ENCODE measurements around the gene COG4.

COG4 gene

DNA sequence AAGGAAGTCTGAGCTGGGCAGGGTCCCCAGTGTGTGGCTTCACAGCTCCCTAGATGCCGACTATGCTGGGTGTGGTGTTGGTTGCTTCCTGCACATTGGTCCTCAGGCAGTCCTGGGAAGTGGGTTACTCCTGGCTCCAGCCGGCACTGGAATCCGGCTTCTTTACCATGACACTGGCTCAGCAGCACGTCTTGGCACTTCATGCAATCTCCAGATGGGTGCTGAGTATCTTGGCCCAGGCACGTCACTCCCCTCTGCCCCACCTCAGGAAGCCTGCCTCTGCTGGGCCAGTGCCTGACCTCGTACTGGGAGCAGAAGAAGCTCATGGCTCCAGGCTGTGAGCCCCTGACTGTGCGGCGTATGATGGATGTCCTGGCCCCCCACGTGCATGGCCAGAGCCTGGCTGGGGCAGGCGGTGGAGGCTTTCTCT lies 44.4 kb downstream of the COG4 start:
- no peak for DNase-seq (ENCODE audit: low read depth)

DNA sequence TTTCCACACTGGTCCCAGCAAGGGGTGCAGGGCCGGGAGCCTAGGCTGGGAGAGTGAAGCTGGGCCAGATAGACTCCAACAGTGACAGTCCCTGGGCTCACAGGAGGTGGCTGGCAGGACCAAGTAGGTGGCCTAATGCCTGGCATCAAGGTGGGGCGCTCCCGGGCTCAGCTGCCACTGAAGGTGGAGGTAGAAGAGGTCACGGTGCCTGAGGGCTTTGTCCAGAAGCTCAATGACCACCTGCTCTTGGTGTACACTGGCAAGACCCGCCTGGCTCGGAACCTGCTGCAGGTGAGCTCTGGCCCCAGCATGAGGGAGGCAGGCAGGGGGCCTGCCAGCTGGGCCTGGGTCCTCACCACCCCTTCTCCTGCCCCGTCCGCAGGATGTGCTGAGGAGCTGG lies 45.2 kb downstream of the COG4 start:
- no peak for DNase-seq (ENCODE audit: low read depth)

DNA sequence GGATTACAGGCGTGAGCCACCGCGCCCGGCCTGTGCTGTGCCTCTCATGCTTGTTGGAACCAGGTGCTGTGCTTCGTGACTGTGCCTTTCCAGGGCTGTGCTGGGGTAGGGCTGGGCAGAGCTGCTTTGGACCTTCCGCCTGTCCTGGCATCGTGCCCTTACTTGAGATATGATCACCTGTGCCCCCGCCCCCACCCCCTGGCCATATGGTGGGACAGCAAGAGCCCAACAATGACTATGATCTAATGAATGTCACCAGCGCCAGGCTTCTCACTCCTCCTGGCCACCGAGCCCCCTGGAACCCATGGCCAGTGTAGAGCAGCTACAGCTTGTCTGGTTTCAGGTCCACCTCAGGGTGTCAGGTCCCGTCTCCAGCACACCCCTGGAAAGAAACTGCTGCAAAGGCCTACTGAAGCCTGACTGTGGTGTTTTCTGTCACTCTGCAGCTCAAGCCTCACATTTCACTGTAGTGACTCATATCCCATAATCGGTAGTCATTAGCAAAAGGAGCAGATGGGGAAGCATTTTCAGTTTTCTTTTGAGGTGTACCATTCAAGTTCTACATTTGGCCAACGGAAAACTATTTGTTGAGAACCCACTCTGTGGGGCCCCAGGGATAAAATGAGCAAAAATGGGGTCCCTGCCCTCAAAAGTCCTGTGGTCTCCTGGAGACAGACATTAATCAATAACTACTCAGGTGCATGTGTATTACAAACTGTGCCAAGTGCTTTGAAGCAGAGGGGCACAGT lies 46.9 kb downstream of the COG4 start:
- DNase-seq (ENCODE audit: low read depth) = peak; percentile 8

DNA sequence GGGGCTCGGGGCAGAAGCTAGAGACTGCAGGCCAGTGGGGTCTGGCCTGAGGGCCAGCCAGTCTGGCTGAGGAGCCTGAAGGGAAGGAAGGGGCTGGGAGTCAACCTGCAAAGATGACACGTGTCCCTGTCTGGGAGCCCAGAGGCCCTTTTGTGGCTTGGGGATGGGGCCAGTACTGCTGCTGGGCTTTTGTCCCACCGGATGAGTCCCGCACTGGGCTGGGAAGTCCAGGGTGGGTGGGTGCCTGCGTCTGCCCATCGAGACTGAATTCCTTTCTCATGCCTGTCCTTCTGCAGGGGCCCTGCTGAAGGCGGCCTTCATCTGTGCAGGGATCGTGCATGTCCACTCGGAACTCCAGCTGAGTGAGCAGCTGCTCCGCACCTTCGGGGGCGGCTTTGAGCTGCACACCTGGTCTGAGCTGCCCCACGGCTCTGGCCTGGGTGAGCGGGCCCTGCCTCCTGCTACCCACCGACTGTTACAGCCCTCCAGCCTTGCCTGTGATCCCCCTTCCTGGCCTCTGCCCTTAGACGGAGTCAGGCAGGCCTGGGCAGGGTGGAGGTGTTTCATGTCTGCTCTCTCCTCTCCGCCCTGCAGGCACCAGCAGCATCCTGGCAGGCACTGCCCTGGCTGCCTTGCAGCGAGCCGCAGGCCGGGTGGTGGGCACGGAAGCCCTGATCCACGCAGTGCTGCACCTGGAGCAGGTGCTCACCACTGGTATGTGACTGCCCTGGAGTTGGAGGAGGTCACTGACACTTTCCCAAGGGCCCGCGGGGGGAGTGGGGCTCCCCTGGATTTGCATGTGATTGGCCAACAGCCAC lies 48.1 kb downstream of the COG4 start:
- DNase-seq (ENCODE audit: low read depth) = no peak

DNA sequence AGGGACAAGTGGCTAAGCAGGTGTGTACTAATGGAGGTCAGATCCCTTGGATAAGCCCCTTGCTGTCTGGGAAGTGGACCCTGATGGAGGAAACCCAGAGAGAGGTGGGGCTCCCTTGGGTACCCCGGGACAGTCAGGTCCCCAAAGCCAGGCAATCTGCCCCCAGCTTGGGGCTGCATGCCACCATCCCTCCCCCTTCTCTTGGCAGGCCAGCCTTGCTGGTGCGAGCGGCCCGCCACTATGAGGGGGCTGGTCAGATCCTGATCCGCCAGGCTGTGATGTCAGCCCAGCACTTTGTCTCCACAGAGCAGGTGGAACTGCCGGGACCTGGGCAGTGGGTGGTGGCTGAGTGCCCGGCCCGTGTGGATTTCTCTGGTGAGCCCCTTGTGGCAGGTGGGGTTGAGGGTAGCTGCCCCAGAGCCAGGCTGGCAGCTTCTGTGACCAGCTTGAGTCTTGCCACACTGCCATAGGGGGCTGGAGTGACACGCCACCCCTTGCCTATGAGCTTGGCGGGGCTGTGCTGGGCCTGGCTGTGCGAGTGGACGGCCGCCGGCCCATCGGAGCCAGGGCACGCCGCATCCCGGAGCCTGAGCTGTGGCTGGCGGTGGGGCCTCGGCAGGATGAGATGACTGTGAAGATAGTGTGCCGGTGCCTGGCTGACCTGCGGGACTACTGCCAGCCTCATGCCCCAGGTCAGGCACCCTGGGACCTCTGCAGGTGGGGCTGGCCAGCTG lies 48.9 kb downstream of the COG4 start:
- DNase-seq (ENCODE audit: low read depth) = no peak

DNA sequence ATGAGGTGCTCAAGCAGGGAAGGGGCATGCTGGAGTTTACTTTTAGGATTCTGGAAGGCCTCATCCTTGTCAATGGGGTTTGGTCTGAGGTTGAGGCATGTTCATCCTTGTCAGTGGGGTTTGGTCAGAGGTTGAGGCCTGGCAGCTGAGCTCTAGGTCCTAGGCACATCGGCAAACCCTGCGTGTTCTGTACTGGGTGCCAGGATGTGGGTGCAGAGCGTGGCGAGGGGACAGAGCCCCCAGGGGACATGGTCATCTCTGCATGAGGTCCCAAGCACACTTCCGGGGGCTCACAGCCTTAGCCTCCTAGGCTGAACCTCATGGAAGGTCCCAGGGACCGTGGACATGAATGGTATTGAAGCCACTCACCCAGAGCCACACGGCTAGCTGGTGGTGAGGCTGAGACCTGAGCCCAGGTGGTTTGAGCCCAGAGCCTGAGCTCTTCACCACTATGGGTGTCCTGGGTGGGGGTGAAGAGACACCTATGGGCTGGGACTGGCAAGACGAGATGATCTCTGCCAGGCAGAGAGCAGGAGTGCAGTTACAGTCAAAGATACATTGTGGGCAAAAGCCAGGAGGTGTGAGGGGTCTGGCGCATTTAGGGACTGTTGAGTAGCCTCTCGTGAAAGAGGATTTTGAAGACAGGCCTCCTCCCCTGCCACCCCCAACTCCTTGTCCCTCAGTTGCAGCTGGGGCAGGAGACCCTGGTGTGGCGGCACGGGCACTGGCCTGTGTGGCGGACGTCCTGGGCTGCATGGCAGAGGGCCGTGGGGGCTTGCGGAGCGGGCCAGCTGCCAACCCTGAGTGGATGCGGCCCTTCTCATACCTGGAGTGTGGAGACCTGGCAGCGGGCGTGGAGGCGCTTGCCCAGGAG lies 49.7 kb downstream of the COG4 start:
- no peak for DNase-seq (ENCODE audit: low read depth)

DNA sequence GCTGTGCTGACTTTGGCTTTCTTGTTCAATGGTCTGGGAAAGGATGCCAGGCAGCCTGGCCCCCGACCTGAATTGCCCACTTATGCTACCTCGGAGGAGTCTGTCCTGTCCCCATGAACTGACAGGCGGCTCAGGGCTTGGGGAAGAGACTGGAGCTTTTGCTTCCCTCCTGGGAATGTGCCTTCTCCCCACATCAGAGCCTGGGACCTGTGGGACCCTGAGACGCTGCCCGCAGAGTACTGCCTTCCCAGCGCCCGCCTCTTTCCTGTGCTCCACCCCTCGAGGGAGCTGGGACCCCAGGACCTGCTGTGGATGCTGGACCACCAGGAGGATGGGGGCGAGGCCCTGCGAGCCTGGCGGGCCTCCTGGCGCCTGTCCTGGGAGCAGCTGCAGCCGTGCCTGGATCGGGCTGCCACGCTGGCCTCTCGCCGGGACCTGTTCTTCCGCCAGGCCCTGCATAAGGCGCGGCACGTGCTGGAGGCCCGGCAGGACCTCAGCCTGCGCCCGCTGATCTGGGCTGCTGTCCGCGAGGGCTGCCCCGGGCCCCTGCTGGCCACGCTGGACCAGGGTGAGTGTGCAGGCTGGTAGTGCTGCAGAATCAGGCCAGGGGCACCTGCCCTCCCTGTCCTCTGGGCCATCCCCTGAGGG lies 50.4 kb downstream of the COG4 start:
- no peak for DNase-seq (ENCODE audit: low read depth)

DNA sequence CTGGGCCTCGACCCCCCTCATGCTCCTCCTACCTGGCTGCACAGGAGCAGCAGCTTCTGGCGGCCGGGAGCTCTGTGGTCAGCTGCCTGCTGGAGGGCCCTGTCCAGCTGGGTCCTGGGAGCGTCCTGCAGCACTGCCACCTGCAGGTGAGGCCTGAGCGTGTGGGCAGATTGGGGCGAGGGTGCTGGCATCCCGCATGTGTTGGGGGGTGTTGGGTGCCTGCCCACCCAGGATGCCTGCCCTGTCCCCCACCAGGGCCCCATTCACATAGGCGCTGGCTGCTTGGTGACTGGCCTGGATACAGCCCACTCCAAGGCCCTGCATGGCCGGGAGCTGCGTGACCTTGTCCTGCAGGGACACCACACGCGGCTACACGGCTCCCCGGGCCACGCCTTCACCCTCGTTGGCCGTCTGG lies 52.4 kb downstream of the COG4 start:
- DNase-seq (ENCODE audit: low read depth) = no peak

DNA sequence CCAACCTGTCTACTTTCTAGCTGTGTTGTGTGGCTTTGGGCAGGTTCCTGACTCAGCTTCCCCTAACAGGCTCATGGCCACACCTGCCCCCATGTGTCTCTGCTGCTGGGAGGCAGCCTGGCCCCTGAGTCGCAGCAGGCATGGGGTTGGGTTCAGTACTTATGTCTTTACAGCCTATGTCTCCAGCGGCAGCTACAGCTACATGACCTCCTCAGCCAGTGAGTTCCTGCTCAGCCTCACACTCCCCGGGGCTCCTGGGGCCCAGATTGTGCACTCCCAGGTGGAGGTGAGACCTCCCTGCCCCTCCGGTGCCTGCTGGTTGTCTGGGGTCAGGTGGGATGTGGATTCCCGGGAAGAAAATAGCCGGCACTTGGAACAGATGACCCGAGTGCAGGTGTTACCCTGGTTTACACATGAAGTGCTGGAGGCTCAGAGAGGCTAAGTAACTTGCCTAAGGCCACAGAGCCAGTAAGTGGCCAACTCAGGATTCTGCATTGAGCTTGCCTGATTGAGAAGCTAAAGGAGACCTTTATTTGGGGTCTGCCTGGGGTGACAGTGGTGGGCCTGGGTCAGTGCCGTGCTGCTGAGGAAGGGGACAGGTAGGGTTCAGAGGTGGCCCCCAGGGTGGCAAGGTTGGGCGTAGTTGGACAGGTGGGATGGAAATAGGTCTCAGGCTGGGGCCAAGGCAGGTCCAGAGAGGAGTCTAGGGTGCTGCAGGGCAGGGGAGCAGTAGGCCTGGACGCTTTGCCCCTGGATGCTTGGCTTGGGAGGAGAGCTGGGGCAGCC lies 53.0 kb downstream of the COG4 start:
- DNase-seq (ENCODE audit: low read depth) = no peak

DNA sequence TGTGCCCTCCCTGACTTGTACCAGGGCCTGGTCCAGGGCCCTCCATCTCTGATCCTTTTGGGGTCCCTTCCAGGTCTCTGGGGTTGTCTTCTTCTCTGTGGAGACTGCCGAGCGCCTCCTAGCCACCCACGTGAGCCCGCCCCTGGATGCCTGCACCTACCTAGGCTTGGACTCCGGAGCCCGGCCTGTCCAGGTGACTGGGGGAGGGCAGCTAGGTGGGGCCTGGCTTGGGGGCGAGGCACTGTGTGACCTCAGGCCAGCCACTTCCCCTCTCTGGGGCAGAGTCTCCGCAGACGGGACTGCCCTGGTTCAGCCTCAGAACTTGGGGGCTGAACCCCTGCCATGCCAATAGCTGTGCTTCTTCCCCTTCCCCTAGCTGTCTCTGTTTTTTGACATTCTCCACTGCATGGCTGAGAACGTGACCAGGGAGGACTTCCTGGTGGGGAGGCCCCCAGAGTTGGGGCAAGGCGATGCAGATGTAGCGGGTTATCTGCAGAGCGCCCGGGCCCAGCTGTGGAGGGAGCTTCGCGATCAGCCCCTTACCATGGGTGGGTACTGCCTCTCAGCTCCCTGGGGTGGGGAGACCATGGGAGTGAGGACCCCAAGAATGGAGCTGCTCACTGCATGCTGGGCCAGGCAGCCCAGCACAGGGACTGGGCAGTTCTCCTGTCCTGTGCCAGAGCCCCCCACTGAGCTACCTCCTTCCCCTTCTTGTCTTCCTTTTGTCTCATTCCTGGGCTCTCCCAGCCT lies 54.4 kb downstream of the COG4 start:
- no peak for DNase-seq (ENCODE audit: low read depth)

DNA sequence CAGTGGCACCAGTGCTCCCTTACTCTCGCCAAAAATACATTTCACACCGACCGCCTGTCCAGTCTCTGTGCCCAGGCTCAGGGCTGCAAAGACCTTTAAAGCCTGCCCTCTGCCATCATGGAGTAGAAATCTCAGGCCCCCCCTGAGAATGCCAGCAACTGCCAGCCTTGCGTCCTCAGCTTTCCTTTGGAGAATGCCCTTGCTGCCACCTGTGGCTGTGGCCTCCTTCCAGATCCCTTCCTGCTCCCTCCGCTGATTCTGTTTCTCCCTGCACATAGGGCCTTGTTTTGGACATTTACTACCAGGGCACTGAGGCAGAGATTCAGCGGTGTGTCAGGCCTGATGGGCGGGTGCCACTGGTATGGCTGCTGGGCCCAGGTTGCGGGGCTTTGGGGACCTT lies 55.7 kb downstream of the COG4 start:
- no peak for DNase-seq (ENCODE audit: low read depth)

DNA sequence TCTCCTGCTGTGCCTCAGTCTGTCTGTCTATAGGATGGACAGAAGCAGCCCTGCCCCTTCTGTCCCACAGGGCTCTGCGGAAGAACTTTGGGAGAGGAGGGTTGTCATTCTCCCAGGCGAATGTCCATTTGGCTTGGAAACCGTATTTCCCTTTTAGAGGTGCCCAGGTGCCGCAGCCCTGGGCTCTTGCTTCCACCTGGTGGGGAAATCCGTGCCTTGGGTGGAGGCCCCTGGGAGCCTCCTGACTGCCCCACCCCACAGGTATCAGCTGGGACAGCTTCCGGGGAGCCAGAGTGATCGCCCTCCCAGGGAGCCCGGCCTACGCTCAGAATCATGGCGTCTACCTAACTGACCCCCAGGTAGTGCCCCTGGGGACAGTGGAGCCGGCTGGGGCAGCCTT lies 56.2 kb downstream of the COG4 start:
- no peak for DNase-seq (ENCODE audit: low read depth)

DNA sequence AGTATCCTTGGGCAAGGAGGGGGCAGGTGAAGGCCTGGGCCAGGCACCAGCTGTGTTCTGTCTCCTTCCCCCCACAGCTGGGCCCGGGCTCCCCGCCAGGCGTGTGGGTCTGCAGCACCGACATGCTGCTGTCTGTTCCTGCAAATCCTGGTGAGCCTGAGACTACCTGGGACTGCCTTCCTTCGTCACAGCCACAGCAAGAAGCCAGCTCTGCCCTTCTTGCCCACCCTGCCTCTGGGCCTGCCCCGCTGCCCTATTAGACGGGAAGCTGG lies 56.6 kb downstream of the COG4 start:
- no peak for DNase-seq (ENCODE audit: low read depth)

DNA sequence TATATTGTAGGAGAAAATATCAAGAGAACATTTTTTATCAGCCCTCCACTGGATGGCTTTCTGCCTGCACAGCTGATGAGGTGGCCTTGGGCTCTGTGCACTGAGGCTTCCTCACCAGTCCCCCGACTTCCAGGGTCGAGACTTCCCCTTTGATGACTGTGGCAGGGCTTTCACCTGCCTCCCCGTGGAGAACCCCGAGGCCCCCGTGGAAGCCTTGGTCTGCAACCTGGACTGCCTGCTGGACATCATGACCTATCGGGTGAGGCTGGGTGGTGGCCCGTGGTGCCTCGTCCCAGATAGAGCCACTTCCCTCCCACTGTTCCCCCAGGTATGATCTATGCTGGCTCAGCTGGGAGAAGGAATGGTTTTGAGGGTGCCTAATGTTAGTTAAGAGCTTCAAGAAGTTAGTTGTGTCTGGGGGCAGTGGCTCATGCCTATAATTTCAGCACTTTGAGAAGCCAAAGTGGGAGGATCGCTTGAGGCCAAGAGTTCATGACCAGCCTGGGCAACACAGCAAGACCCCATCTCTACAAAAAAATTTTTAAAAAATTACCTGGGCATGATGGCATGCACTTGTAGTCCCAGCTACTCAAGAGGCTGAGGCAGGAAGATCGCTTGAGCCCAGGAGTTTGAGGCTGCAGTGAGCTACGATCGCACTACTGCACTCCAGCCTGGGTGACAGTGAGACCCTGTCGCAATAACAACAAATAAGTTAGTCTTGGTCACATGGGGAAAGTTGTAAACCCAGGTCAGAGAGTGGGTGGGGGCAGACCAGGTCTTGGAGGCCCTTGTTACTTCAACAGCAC lies 57.2 kb downstream of the COG4 start:
- no peak for DNase-seq (ENCODE audit: low read depth)

DNA sequence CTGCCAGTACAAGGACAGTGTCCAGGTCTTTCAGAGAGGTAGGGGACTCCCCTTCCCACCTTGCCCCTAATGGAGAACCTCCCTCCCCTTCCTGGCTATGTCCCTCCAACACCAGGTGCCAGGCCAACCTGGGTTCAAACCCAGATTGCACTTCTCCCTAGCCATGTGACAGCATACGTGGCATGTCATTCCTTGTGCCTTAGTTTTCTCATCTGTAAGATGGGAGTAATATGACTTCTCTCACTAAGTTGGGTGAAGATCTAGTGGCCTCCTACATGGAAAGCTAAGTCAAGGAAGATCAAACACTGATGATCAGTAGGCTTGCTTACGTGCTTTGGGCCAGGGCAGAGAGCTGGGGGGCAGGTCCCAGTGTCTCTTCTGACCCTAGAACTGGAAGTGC lies 60.1 kb downstream of the COG4 start:
- DNase-seq (ENCODE audit: low read depth) = no peak

DNA sequence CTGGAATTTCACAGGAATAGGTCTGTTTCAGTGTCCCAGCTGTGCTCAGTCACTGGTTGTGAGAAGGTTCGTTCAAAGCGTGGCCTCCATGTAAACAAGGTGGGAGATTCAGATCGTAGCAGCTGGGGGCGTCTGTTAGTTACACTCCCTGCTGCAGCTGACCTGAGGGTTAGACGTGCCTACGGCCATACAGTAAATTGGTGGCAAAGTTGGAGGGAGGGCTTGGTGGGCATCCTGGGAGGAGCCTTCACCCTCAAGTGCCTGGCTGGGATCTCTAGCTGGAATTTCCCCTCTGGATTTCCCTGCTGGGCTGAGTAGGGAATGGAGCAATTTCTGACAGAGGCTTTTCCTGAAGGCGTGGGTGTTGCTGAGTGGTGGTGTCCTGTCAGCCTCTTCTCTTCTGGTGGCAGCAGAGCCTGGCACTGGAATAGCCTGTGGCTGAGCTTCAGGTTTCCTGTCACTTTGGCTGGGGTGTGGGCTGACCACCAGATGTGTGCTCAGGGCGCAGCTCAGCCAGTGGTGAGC lies 62.6 kb downstream of the COG4 start:
- DNase-seq (ENCODE audit: low read depth) = no peak

DNA sequence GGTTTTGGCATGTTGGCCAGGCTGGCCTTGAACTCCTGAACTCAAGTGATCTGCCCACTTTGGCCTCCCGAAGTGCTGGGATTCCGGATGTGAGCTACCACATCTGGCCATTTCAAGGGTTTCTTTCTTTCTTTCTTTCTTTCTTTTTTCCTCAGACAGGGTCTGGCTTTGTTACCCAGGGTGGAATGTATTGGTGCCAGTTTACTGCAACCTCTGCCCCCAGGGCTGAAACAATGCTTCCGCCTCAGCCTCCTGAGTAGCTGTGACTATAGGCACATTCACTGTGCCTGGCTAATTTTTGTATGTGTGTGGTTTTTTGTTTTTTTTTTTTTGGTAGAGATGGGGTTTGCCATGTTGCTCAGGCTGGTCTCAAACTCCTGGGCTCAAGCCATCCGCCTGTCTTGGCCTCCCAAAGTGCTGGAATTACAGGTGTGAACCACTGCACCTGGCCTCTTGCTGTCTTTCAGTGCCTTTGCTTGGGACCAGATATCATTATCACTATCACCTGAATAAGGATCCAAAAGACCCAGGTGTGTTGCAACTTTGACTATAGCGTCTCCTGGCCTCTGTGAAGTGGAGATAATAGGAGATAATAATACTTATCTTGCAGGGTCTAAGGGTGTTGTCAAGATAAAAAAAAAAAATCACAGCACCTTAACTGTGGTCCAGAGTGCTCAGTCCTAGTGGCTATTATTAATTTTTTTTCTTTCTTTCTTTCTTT lies 65.7 kb downstream of the COG4 start:
- DNase-seq (ENCODE audit: low read depth) = no peak

DNA sequence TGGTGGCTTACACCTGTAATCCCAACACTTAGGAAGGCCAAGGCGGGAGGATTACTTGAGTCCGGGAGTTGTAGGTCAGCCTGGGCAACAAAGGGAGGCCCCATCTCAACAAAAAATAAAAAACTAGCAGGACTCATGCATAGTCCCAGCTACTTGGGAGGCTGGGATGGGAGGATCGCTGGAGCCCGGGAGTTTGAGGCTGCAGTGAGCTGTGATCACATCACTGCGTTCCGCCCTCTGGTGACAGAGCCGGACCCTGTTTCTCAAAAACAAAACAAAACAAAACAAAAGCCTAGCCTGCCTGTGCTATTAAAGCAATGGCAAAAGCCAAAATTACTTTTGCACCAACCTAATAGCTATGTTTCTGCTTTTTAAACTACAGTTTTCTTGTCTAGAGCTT lies 67.4 kb downstream of the COG4 start:
- DNase-seq (ENCODE audit: low read depth) = no peak
